Activated CD4-positive, CD25-positive, alpha-beta regulatory T cell treated with anti-CD3 and anti-CD28 coated beads, Interleukin-2, amount 50 U/mL, for 16 hours (primary cell): ENCODE results near the gene KCNK5.

Experiments used
- DNase-seq: peaks from one replicate; pipeline ENCODE4 v3.0.0-alpha.2; 2020; ENCODE audit warnings: low read depth, low spot score

The KCNK5 gene

GRCh38 chr6:39171489-39172376 is 57.5 kb downstream of the KCNK5 start:
- DNase-seq, result no peak

DNA sequence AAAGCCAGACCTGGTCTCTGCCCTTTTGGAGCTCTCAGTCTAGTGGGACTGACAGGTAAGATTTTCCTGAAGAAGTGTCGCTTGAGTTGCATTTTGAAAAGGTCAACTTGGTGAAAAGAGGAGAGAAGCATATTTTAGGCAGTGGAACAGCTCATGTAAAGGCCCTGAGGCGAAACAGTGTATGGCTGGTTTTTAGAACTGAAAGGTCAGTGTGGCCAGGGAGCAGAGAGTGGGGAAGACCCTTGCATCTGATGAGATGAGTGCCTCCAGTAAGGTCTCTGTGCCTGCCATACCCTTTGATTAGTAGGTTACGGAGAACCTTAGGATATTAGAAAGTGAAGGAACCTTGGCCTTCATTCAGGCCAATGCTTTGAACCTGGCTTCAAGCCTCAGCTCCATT is 58.4 kb downstream of the KCNK5 start:
- no peak for DNase-seq

GRCh38 chr6:39170389-39170788 is 58.9 kb downstream of the KCNK5 start:
- no peak for DNase-seq

GRCh38 chr6:39169448-39170344 is 59.6 kb downstream of the KCNK5 start:
- no peak for DNase-seq

GRCh38 chr6:39167866-39168625 is 61.2 kb downstream of the KCNK5 start:
- no peak for DNase-seq

DNA sequence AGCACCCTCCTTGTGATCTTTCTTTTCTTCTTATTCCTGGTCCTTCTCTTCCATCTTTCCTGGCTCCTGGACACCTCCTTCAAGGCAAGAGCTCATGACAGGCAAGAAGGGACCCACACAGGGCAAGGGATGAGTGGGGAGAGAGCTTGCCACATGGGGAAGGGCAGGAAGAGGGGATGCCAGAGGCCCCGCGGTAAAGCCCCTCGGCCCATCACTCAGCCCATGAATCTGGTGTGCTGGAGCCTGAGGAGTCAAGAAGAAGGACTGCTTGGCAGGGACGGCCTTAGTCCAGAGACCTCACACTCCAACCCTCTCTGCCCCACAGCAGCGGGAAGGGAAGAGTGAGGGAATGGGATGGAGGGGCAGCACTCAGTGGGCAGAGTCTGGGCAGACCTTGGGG is 62.0 kb downstream of the KCNK5 start:
- no peak for DNase-seq

DNA sequence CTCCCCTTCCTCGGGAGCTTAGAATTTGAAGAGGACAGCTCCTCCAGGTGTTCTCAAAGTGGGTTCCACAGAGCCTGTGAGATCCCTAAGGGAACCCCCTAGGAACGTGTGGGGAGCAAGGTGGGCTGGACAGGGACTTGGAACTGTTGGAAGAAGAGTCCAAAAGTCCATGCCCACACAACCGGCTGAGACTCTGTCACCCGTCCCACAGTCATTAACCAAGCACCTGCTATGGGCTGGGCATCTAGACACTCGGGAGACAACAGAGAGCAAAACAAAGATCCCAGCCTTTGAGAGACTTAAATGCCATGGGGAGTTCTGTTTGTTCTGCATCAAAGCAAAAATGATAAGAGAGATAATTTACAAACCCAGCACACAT is 62.4 kb downstream of the KCNK5 start:
- DNase-seq, result no peak

DNA sequence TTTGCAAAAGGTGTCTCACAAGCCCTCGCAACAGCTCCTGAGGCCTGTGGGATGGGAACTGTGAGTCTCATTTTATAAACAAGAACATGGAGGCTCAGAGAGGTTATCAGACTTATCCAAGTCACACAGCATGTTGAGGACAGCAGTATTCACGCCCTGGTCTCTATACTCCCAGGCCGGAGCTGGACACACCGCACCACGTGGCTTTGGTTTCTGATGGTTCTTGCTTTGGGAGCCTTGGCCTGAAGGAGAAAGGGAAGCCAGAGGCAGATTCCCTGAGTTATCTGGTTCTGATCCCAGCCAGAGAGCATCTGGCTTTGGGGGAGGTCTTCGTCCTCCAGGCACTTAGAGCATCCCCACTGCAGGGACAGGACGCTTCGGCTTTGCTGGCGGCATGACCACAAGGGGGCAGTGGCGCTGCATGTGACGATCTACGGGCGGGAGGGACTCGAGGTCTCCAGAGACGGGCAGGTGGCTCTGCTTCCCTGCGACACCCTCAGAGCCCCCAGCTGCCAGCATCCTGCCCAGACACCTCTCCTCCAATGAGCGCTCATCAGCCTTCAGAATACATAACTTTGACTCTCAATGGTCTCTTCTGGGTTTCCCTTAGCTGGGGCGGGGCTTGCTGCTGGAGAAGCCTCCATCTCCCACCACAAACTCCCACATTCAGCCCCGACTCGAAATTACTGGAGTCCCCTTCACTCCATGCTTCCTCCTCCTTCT is 62.9 kb downstream of the KCNK5 start:
- DNase-seq, result peak; percentile 59

DNA sequence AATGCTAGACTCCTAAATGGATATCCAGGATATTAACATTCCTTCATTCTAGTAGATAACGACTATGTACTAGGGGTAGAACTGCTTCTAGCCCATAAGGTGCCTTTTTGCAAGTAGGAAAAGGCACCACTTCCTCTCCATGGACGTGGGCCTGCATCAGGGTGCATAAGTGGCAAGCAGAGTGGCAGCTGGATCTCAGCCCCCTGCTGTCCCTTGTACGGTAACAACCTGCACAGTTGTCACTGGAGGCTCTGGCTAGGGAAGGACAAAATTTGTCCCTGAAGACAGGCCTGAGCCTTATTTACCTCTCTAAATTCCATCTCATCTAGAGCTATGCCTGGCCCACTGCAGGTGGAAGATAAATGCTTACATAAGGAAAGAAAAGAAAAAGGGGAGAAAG is 71.8 kb downstream of the KCNK5 start:
- no peak for DNase-seq

DNA sequence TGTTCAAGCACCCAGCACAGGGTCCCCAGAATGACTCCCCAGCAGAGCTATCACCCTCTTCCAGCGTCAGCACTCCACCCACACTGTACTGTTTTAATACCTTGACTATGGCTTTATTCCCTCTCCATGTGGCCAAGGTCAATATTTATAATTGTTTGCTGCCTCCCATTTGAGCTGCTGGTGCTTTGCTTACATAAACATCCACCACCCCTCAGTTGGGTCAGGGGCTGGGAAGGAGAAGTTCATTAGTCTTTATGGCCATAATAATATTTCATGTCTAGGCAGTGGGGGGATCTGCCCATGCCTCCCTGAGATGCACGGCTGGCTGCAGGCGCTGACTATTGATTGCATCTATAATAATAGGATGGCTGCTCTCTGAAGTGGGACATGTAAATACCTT is 72.5 kb downstream of the KCNK5 start:
- no peak for DNase-seq

GRCh38 chr6:39154705-39155104 is 74.6 kb downstream of the KCNK5 start:
- no peak for DNase-seq

GRCh38 chr6:39153766-39154397 is 75.4 kb downstream of the KCNK5 start:
- no peak for DNase-seq

DNA sequence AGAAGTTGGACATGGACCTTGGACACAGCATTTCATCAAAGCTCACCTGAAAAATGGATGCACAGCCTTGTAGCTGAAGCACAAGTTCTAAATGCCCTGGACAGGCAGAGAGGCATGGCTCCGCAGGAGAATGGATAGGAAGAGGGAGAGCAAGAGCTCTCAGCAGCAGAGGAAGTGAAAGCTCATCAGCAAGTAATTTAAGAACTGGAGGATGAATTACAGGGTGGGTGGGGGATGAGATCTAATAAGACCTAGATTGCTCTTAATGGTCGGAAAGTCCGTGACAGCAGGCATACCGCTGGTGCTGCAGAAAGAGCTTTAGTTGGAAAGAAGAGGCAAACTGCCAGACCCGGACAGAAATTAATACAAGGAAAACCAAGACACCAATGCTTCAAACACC is 77.0 kb downstream of the KCNK5 start:
- no peak for DNase-seq

DNA sequence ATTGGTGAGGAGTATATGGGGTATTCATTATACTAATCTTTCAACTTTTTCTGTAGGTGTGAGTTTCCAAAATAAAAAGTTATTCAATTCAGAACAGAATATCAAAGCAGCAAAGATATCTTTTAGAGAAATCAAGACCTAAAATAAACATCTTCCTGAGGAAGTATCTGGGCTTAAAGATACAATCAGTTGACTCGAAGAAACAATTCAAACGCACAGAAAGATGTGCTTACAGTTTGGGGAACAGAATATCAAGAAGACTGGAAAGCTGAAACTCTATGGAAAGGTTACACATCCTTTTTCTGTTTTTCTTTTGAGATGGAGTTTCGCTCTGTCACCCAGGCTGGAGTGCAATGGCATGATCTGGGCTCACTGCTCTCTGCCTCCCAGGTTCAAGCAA is 78.1 kb downstream of the KCNK5 start:
- no peak for DNase-seq

DNA sequence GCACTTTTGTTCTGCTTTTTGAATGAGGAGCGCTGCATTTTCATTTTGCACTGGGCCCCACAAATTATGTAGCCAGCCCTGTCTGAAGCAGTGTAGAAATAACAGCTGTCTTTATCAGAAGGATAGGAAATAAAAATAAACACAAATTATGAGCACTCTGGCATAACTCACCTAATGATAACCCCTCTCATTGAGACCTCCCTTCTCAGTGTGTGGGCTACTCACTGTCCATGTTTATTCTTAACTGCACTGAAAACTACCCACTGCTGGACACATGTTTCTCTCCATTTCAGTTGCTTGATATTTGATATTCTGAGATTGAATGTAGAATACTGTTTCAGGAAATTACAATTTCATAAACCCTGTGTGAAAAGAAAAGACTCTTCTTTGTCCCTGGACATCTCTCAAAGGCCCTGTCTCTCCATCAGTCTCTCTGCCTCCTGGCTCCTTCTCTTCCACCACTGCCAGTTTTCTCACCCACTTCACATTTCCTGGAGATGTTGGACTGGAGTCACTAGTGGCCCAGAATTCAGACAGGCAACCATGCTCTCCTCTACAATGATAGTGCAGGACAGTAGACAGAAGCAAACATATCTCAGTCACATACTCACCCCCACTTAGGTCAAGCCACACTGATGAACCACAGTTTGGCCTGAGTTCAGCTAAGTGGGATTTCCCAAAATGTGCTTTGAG is 84.6 kb downstream of the KCNK5 start:
- DNase-seq, result no peak

- DNase-seq, result no peak
Observed at GRCh38 chr6:39143238-39143930, 85.9 kb downstream of the KCNK5 start.

DNA sequence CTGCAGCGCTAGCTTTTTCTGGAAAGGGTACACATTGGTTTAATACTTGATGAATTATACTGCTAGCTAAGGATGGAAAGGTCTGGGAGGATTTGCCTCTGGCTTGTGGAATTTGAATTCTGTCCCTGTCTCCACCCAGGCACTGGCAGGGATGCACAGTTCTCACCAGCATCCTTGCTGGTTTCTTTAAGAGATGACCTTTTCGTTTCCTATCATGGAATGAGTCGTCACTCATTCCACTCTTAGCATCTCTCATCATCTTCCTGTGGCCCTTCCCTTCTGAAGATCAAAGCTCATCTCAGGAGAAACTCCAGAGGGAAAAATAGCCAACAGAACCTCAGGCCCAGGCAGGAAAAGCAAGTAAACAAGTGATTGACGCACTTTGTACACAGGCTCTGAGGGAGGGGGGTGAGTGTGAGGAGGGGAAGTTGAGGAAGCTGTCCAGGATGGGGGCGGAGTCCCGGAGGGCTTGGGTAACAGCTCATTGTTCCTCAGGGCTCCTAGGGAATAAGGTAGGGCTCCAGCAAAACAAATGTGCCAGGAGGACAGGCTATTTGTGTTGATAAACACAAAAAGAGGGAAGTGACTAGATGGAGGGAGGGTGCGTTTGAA is 88.6 kb downstream of the KCNK5 start:
- DNase-seq, result no peak
